ENCODE results near the gene SLC9B2. TPM values are rescaled to one million over a fixed set of nuclear protein-coding genes. Genes with fewer than 3 reads are reported as not detected.
A peak's percentile ranks its signal among the peaks of the same experiment; 100 is the strongest.

SLC9B2 gene
- total RNA-seq, 1 experiment from 2014 or later, result 2.0 TPM

- Histone ChIP-seq H3K36me3 (ENCODE audit: low read depth) (no peaks in the 10 kb centered on the region), H3K79me2 (ENCODE audit: low read depth) (no peaks in the 10 kb centered on the region), H3K27me3 (ENCODE audit: insufficient read depth, low read depth) (no peaks in the 10 kb centered on the region), H3F3A (ENCODE audit: insufficient read depth, low read depth) (no peaks in the 10 kb centered on the region), H4K20me1 (ENCODE audit: insufficient read depth) (no peaks in the 10 kb centered on the region), H3K9me2 (ENCODE audit: insufficient read depth) (no peaks in the 10 kb centered on the region), H3K4me3 (peak within 1 kb of the TSS; percentile 52; the same call in 1 of the 2 replicates), H2AFZ (peak within 1 kb of the TSS; percentile 74), H3K4me1 (replicated peaks; ENCODE audit: insufficient read depth) (no peaks in the 10 kb centered on the region), H3K27ac (no peak within 1 kb of the TSS), H3K9me3 (ENCODE audit: insufficient read depth, low read depth) (no peaks in the 10 kb centered on the region), H3K4me2 (peak within 1 kb of the TSS; percentile 76)
- no TSS peak for BruUV-seq (replicated peaks)
- TF ChIP-seq CTCF (conservative IDR thresholded peaks at IDR 0.05) (peak; percentile 75), EZH2 (IDR thresholded peaks at IDR 0.05; ENCODE audit: low read depth) (no peak)
- intact Hi-C loops (cut with micrococcal nuclease; ENCODE audit: unreplicated experiment), result loop anchor here (5.0 to 10.0 kb wide), 4 partner anchors 83 to 835 kb away; partner anchors contain the start of genes SLC39A8 and SLC9B1
- ChIA-PET POLR2A (ENCODE audit: unreplicated experiment) (interaction anchor here (0.7 kb wide), 1 partner anchor 72 kb away, joined by 3 read pairs; no protein-coding TSS in a partner anchor), CTCF (interaction anchor here (1.3 kb wide), 1 partner anchor 669 kb away, joined by 5 read pairs; no protein-coding TSS in a partner anchor)
- DNase-seq, result peak; percentile 15 to 84
Observed at GRCh38 chr4:103099691-103100392, 23.3 kb upstream of the SLC9B2 start, which contains the start of gene BDH2. BDH2 (minus strand) TSS chr4:103099834; CDS start chr4:103096254, 3,580 bp downstream.

GRCh38 chr4:103098756-103099440 is 22.3 kb upstream of the SLC9B2 start:
- H3K9me2 ChIP-seq (ENCODE audit: insufficient read depth), result no peaks in the 10 kb centered on the region
- POLR2A ChIA-PET (ENCODE audit: unreplicated experiment), result no interaction called here
- TF ChIP-seq CTCF (conservative IDR thresholded peaks at IDR 0.05), result no peak
- TF ChIP-seq EZH2 (IDR thresholded peaks at IDR 0.05; ENCODE audit: low read depth), result no peak

GRCh38 chr4:103098341-103098740 is 21.8 kb upstream of the SLC9B2 start:
- no peaks in the 10 kb centered on the region for H3F3A ChIP-seq (ENCODE audit: insufficient read depth, low read depth)
- no peaks in the 10 kb centered on the region for H4K20me1 ChIP-seq (ENCODE audit: insufficient read depth)
- no peak for DNase-seq
- H3K36me3 ChIP-seq (ENCODE audit: low read depth), result no peaks in the 10 kb centered on the region
- no peak overlapping the region for H3K4me3 ChIP-seq
- TF ChIP-seq EZH2 (IDR thresholded peaks at IDR 0.05; ENCODE audit: low read depth), result no peak
- no peak for TF ChIP-seq CTCF (conservative IDR thresholded peaks at IDR 0.05)
- CTCF ChIA-PET, result no interaction called here
- BruUV-seq (replicated peaks), result no TSS peak
- H3K9me2 ChIP-seq (ENCODE audit: insufficient read depth), result no peaks in the 10 kb centered on the region
- H3K9me3 ChIP-seq (ENCODE audit: insufficient read depth, low read depth), result no peaks in the 10 kb centered on the region
- H3K4me1 ChIP-seq (replicated peaks; ENCODE audit: insufficient read depth), result no peaks in the 10 kb centered on the region
- H2AFZ ChIP-seq, result no peak overlapping the region; the same call in 1 of the 2 replicates
- intact Hi-C loops (cut with micrococcal nuclease; ENCODE audit: unreplicated experiment), result loop anchor here (5.0 to 10.0 kb wide), 4 partner anchors 81 to 834 kb away; partner anchors contain the start of genes SLC39A8 and SLC9B1
- POLR2A ChIA-PET (ENCODE audit: unreplicated experiment), result interaction anchor here (0.7 kb wide), 1 partner anchor 477 kb away, joined by 4 read pairs; no protein-coding TSS in a partner anchor
- H3K79me2 ChIP-seq (ENCODE audit: low read depth), result no peaks in the 10 kb centered on the region
- H3K4me2 ChIP-seq, result no peak overlapping the region
- no peaks in the 10 kb centered on the region for H3K27me3 ChIP-seq (ENCODE audit: insufficient read depth, low read depth)
- no peak overlapping the region for H3K27ac ChIP-seq

More at GRCh38 chr4:103098756-103099440, 22.3 kb upstream of the SLC9B2 start:
- Histone ChIP-seq H3K9me3 (ENCODE audit: insufficient read depth, low read depth) (no peaks in the 10 kb centered on the region), H4K20me1 (ENCODE audit: insufficient read depth) (no peaks in the 10 kb centered on the region), H2AFZ (peak overlapping the region; percentile 74), H3K27ac (no peak overlapping the region), H3K4me2 (peak overlapping the region; percentile 76), H3K4me3 (peak overlapping the region; percentile 52; the same call in 1 of the 2 replicates), H3K27me3 (ENCODE audit: insufficient read depth, low read depth) (no peaks in the 10 kb centered on the region), H3K79me2 (ENCODE audit: low read depth) (no peaks in the 10 kb centered on the region), H3K36me3 (ENCODE audit: low read depth) (no peaks in the 10 kb centered on the region), H3F3A (ENCODE audit: insufficient read depth, low read depth) (no peaks in the 10 kb centered on the region), H3K4me1 (replicated peaks; ENCODE audit: insufficient read depth) (no peaks in the 10 kb centered on the region)
- CTCF ChIA-PET, result interaction anchor here (0.5 kb wide), 1 partner anchor 668 kb away, joined by 13 read pairs; no protein-coding TSS in a partner anchor
- intact Hi-C loops (cut with micrococcal nuclease; ENCODE audit: unreplicated experiment), result loop anchor here (5.0 to 10.0 kb wide), 4 partner anchors 82 to 834 kb away; partner anchors contain the start of genes SLC39A8 and SLC9B1
- BruUV-seq (replicated peaks), result no TSS peak
- DNase-seq, result no peak

Data from PC-9 (cell line).